Measurements from ENCODE around the gene TRPM8. TPM values are rescaled to one million over a fixed set of nuclear protein-coding genes. Genes with fewer than 3 reads are reported as not detected.

TRPM8 gene
- total and polyA plus RNA-seq, 2 experiments from 2014 or later, result 0.11 to 0.14 TPM

DNA sequence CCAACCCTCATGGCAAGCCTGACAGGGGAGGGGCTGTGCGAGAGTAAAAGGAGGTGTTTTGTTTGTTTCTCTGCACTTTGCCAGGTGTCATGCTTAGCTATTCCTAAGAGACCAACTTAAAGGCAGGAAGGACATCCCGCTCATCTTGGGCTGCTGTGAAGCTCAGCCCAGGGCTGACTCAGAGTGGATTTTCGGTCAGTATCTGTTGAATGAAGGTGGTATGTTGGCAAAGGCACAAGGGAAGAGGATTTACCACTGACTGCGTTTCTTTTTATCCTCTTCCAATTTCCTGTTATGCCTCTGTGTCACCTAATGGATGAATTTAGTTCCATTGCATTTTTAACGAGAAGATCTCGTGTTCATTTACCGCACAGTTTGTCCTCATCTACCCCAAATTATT, 18.9 kb downstream of the TRPM8 start:
- DNase-seq (ENCODE audit: low spot score) (no peak), ATAC-seq (no peak)
- Histone ChIP-seq H3K4me2 (no peak overlapping the region), H3K79me2 (replicated peaks; ENCODE audit: insufficient read depth) (no peaks in the 10 kb centered on the region), H3K9me2 (ENCODE audit: insufficient read depth) (0 out of 2 replicates have a peak, but pooled peaks cover 4% of the 10 kb centered on the region), H3K27me3 (ENCODE audit: insufficient read depth) (no peaks in the 10 kb centered on the region), H3K27ac (ENCODE audit: low read depth) (no peak overlapping the region), H3K4me1 (ENCODE audit: insufficient read depth) (0 out of 2 replicates have a peak, but pooled peaks cover 7% of the 10 kb centered on the region), H4K20me1 (replicated peaks; ENCODE audit: insufficient read depth) (no peaks in the 10 kb centered on the region), H3F3A (replicated peaks; ENCODE audit: low read depth) (no peaks in the 10 kb centered on the region), H2AFZ (no peak overlapping the region), H3K4me3 (no peak overlapping the region), H3K36me3 (ENCODE audit: insufficient read depth) (no peaks in the 10 kb centered on the region)
- Mint-ChIP-seq H3K27me3 (ENCODE audit: insufficient read depth, low read depth, poor library complexity) (peaks cover 10% of the 10 kb centered on the region), H3K4me1 (peaks cover 2% of the 10 kb centered on the region; the same call in 1 of the 3 replicates), H3K4me3 (no peak overlapping the region), H3K36me3 (ENCODE audit: low read depth) (no peaks in the 10 kb centered on the region), H3K9me3 (no peaks in the 10 kb centered on the region), H3K27ac (no peak overlapping the region)
- no peak for TF ChIP-seq ZNF114 (CRISPR knock-in tag; IDR thresholded peaks at IDR 0.05)
- TF ChIP-seq CREB1 (CRISPR knock-in tag; IDR thresholded peaks at IDR 0.05; ENCODE audit: low read depth), result no peak
- TF ChIP-seq ZNF331 (CRISPR knock-in tag; IDR thresholded peaks at IDR 0.05; ENCODE audit: low read depth), result no peak
- TF ChIP-seq, protein P1, sequence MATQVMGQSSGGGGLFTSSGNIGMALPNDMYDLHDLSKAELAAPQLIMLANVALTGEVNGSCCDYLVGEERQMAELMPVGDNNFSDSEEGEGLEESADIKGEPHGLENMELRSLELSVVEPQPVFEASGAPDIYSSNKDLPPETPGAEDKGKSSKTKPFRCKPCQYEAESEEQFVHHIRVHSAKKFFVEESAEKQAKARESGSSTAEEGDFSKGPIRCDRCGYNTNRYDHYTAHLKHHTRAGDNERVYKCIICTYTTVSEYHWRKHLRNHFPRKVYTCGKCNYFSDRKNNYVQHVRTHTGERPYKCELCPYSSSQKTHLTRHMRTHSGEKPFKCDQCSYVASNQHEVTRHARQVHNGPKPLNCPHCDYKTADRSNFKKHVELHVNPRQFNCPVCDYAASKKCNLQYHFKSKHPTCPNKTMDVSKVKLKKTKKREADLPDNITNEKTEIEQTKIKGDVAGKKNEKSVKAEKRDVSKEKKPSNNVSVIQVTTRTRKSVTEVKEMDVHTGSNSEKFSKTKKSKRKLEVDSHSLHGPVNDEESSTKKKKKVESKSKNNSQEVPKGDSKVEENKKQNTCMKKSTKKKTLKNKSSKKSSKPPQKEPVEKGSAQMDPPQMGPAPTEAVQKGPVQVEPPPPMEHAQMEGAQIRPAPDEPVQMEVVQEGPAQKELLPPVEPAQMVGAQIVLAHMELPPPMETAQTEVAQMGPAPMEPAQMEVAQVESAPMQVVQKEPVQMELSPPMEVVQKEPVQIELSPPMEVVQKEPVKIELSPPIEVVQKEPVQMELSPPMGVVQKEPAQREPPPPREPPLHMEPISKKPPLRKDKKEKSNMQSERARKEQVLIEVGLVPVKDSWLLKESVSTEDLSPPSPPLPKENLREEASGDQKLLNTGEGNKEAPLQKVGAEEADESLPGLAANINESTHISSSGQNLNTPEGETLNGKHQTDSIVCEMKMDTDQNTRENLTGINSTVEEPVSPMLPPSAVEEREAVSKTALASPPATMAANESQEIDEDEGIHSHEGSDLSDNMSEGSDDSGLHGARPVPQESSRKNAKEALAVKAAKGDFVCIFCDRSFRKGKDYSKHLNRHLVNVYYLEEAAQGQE (IDR thresholded peaks at IDR 0.05; ENCODE audit: unreplicated experiment), result no peak
- TF ChIP-seq POLR2AphosphoS5 (IDR thresholded peaks at IDR 0.05; ENCODE audit: low read depth), result no peak
- no peak for TF ChIP-seq EZH2phosphoT487 (IDR thresholded peaks at IDR 0.05; ENCODE audit: unreplicated experiment)
- TF ChIP-seq, protein P2, sequence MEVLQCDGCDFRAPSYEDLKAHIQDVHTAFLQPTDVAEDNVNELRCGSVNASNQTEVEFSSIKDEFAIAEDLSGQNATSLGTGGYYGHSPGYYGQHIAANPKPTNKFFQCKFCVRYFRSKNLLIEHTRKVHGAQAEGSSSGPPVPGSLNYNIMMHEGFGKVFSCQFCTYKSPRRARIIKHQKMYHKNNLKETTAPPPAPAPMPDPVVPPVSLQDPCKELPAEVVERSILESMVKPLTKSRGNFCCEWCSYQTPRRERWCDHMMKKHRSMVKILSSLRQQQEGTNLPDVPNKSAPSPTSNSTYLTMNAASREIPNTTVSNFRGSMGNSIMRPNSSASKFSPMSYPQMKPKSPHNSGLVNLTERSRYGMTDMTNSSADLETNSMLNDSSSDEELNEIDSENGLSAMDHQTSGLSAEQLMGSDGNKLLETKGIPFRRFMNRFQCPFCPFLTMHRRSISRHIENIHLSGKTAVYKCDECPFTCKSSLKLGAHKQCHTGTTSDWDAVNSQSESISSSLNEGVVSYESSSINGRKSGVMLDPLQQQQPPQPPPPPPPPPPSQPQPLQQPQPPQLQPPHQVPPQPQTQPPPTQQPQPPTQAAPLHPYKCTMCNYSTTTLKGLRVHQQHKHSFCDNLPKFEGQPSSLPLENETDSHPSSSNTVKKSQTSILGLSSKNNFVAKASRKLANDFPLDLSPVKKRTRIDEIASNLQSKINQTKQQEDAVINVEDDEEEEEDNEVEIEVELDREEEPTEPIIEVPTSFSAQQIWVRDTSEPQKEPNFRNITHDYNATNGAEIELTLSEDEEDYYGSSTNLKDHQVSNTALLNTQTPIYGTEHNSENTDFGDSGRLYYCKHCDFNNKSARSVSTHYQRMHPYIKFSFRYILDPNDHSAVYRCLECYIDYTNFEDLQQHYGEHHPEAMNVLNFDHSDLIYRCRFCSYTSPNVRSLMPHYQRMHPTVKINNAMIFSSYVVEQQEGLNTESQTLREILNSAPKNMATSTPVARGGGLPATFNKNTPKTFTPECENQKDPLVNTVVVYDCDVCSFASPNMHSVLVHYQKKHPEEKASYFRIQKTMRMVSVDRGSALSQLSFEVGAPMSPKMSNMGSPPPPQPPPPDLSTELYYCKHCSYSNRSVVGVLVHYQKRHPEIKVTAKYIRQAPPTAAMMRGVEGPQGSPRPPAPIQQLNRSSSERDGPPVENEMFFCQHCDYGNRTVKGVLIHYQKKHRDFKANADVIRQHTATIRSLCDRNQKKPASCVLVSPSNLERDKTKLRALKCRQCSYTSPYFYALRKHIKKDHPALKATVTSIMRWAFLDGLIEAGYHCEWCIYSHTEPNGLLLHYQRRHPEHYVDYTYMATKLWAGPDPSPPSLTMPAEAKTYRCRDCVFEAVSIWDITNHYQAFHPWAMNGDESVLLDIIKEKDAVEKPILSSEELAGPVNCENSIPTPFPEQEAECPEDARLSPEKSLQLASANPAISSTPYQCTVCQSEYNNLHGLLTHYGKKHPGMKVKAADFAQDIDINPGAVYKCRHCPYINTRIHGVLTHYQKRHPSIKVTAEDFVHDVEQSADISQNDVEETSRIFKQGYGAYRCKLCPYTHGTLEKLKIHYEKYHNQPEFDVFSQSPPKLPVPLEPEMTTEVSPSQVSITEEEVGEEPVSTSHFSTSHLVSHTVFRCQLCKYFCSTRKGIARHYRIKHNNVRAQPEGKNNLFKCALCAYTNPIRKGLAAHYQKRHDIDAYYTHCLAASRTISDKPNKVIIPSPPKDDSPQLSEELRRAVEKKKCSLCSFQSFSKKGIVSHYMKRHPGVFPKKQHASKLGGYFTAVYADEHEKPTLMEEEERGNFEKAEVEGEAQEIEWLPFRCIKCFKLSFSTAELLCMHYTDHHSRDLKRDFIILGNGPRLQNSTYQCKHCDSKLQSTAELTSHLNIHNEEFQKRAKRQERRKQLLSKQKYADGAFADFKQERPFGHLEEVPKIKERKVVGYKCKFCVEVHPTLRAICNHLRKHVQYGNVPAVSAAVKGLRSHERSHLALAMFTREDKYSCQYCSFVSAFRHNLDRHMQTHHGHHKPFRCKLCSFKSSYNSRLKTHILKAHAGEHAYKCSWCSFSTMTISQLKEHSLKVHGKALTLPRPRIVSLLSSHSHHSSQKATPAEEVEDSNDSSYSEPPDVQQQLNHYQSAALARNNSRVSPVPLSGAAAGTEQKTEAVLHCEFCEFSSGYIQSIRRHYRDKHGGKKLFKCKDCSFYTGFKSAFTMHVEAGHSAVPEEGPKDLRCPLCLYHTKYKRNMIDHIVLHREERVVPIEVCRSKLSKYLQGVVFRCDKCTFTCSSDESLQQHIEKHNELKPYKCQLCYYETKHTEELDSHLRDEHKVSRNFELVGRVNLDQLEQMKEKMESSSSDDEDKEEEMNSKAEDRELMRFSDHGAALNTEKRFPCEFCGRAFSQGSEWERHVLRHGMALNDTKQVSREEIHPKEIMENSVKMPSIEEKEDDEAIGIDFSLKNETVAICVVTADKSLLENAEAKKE (CRISPR knock-in tag; IDR thresholded peaks at IDR 0.05), result no peak
- no peak for TF ChIP-seq STAT1 (IDR thresholded peaks at IDR 0.05; ENCODE audit: unreplicated experiment)
- TF ChIP-seq, protein P3, sequence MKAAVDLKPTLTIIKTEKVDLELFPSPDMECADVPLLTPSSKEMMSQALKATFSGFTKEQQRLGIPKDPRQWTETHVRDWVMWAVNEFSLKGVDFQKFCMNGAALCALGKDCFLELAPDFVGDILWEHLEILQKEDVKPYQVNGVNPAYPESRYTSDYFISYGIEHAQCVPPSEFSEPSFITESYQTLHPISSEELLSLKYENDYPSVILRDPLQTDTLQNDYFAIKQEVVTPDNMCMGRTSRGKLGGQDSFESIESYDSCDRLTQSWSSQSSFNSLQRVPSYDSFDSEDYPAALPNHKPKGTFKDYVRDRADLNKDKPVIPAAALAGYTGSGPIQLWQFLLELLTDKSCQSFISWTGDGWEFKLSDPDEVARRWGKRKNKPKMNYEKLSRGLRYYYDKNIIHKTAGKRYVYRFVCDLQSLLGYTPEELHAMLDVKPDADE (IDR thresholded peaks at IDR 0.05), result no peak
- TF ChIP-seq NANOG (IDR thresholded peaks at IDR 0.05; ENCODE audit: borderline replicate concordance), result no peak
- no peak for TF ChIP-seq JUNB (IDR thresholded peaks at IDR 0.05; ENCODE audit: unreplicated experiment)
- TF ChIP-seq, protein P4, sequence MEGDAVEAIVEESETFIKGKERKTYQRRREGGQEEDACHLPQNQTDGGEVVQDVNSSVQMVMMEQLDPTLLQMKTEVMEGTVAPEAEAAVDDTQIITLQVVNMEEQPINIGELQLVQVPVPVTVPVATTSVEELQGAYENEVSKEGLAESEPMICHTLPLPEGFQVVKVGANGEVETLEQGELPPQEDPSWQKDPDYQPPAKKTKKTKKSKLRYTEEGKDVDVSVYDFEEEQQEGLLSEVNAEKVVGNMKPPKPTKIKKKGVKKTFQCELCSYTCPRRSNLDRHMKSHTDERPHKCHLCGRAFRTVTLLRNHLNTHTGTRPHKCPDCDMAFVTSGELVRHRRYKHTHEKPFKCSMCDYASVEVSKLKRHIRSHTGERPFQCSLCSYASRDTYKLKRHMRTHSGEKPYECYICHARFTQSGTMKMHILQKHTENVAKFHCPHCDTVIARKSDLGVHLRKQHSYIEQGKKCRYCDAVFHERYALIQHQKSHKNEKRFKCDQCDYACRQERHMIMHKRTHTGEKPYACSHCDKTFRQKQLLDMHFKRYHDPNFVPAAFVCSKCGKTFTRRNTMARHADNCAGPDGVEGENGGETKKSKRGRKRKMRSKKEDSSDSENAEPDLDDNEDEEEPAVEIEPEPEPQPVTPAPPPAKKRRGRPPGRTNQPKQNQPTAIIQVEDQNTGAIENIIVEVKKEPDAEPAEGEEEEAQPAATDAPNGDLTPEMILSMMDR (conservative IDR thresholded peaks at IDR 0.05; ENCODE audit: low read depth in 2 of 2), result no peak
- no peak for TF ChIP-seq EZH2 (IDR thresholded peaks at IDR 0.05; ENCODE audit: low read depth, unreplicated experiment)

All from GM23338 (cell line).